GM12864 (cell line): ENCODE results near the gene SCNN1A.

Experiments used
- DNase-seq: peaks from one replicate; pipeline ENCODE4 v3.0.0-alpha.2; 2011; ENCODE audit warnings: low read depth
- H3K4me3 ChIP-seq: 2 replicates; pipeline ENCODE4 v1.5.1; 2011; ENCODE audit warnings: mild to moderate bottlenecking, low read depth, low read length, control low read depth
- CTCF ChIP-seq: IDR thresholded peaks from 2 replicates; pipeline ENCODE4 v1.5.1; 2011; ENCODE audit warnings: low read depth, mild to moderate bottlenecking, moderate library complexity, low read length, control low read depth, inconsistent platforms; ENCODE audit errors: missing control alignments

Gene SCNN1A

DNA sequence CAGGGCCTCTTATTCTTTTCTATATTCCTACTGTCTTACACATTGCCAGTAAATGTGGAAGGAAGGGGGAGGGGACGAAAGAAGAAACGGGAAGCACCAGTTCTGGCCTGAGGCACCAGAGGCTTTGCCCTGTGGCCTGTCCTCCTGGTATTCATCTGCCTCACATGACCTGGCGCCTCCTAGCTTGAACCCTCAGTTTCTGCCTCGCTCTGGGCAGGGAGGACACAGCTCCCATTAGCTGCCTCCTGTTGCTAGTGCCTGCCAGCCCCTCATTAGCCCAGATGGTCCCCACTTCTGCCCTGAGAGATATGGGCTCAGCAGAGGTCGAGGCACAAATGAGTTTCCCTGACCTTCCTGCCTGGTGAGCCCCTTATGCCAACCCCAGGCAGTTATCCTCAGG is 67.8 kb downstream of the SCNN1A start:
- H3K4me3 ChIP-seq, result no peak overlapping the region
- DNase-seq, result no peak
- no peak for TF ChIP-seq CTCF

- no peak for TF ChIP-seq CTCF
- no peak overlapping the region for H3K4me3 ChIP-seq
- no peak for DNase-seq
Measured at GRCh38 chr12:6306599-6307220, 68.7 kb downstream of the SCNN1A start.

DNA sequence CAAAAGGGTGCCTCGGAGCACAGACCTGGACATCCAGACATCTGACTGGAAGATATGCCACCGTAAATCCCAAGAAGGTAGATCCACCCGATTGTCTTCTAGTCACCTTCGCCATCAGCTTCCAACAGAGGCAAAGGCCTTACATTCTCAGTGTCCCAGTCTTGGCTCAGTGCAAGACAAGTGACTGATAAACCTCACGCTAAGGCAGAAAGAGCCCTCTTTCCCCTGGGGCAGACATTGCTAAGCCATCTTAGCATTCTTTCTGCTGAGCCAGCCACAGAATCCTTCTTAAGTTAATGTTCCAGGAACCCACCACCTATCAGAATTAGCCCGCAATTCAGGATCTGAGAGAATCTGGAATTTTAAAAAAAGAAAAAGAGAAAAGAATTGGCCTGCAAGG is 69.2 kb downstream of the SCNN1A start:
- TF ChIP-seq CTCF, result no peak
- no peak overlapping the region for H3K4me3 ChIP-seq
- DNase-seq, result no peak

- no peak for TF ChIP-seq CTCF
- H3K4me3 ChIP-seq, result no peak overlapping the region
- DNase-seq, result no peak
Measured at GRCh38 chr12:6303071-6303470, 72.3 kb downstream of the SCNN1A start.

DNA sequence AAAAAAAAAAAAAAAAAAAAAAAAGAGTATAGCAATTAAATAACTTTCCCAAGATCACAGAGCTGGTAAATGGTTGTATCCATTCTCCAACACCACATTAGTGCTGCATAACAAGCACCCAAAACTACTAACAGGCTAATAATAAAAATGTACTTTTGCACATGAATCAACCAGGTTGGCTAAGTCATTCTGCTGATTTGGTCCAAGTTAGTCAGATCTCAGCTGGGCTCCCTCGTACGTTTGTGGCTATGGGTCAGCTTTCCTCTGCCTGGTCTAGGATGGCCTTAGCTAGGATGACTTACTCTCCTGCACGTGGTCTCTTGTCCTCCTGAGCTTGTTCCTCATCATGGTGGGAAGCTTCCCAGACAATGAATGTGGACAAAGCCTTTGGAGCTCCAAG is 72.7 kb downstream of the SCNN1A start:
- H3K4me3 ChIP-seq, result no peak overlapping the region
- no peak for DNase-seq
- no peak for TF ChIP-seq CTCF

GRCh38 chr12:6301721-6302120 is 73.6 kb downstream of the SCNN1A start:
- DNase-seq, result no peak
- no peak for TF ChIP-seq CTCF
- H3K4me3 ChIP-seq, result no peak overlapping the region

- DNase-seq, result no peak
- H3K4me3 ChIP-seq, result no peak overlapping the region
- no peak for TF ChIP-seq CTCF
Measured at GRCh38 chr12:6297170-6297569, 78.2 kb downstream of the SCNN1A start.
